Brain microvascular endothelial cell (primary cell): ENCODE data around the gene ARVCF.

Experiments
- DNase-seq: peaks from one replicate; pipeline ENCODE4 v3.0.0-alpha.2; 2020
- H3K27ac ChIP-seq: fragments of 250-450 bp; sonication (Bioruptor Pico); 2 replicates; pipeline ENCODE4 v1.5.1; 2020; ENCODE audit warnings: mild to moderate bottlenecking, moderate library complexity
- H3K27me3 ChIP-seq: fragments of 250-450 bp; sonication (Bioruptor Pico); replicated peaks from 2 replicates; pipeline ENCODE4 v1.5.1; 2020; ENCODE audit warnings: mild to moderate bottlenecking
- H3K36me3 ChIP-seq: fragments of 250-450 bp; sonication (Bioruptor Pico); replicated peaks from 2 replicates; pipeline ENCODE4 v1.5.1; 2020; ENCODE audit warnings: mild to moderate bottlenecking
- H3K4me3 ChIP-seq: 2 replicates; pipeline ENCODE4 v1.5.1; 2011; ENCODE audit warnings: low read depth, mild to moderate bottlenecking, control low read depth, low read length, moderate library complexity
- CTCF ChIP-seq: IDR thresholded peaks from 2 replicates; pipeline ENCODE4 v1.5.1; 2011; ENCODE audit warnings: low read depth, mild to moderate bottlenecking, moderate library complexity, low read length, control low read depth, inconsistent platforms; ENCODE audit errors: missing control alignments
- in situ Hi-C: cut with HindIII; loops from 2 replicates; pipeline ENCODE4 v1.10.0; 2017; ENCODE audit warnings: low sequenced_read_pairs, low pct_ligation_motif_present

ARVCF gene

GRCh38 chr22:20012741-20013331, 3.8 kb downstream of the ARVCF start:
- TF ChIP-seq CTCF: no peak
- in situ Hi-C loops: no loop called here
- peaks cover 14% of the 10 kb centered on the region for H3K27me3 ChIP-seq
- no peak overlapping the region for H3K4me3 ChIP-seq
- DNase-seq: no peak
- no peaks in the 10 kb centered on the region for H3K36me3 ChIP-seq
- H3K27ac ChIP-seq: no peak overlapping the region

GRCh38 chr22:20011993-20012740, 4.5 kb downstream of the ARVCF start:
- no peak for DNase-seq
- no peak overlapping the region for H3K27ac ChIP-seq
- peaks cover 7% of the 10 kb centered on the region for H3K27me3 ChIP-seq
- TF ChIP-seq CTCF: no peak
- no peaks in the 10 kb centered on the region for H3K36me3 ChIP-seq
- in situ Hi-C loops: no loop called here
- H3K4me3 ChIP-seq: no peak overlapping the region

- TF ChIP-seq CTCF: no peak
- no peak for DNase-seq
- in situ Hi-C loops: no loop called here
- Histone ChIP-seq H3K27me3 (peaks cover 7% of the 10 kb centered on the region), H3K27ac (no peak overlapping the region), H3K36me3 (no peaks in the 10 kb centered on the region), H3K4me3 (no peak overlapping the region)
Measured at GRCh38 chr22:20011123-20011992, 5.3 kb downstream of the ARVCF start.

GRCh38 chr22:20010307-20011122, 6.1 kb downstream of the ARVCF start:
- H3K27me3 ChIP-seq: peaks cover 2% of the 10 kb centered on the region
- no peaks in the 10 kb centered on the region for H3K36me3 ChIP-seq
- H3K27ac ChIP-seq: no peak overlapping the region
- DNase-seq: no peak
- H3K4me3 ChIP-seq: no peak overlapping the region
- TF ChIP-seq CTCF: no peak
- in situ Hi-C loops: no loop called here

GRCh38 chr22:20009582-20010306, 6.9 kb downstream of the ARVCF start:
- Histone ChIP-seq H3K4me3 (no peak overlapping the region), H3K36me3 (no peaks in the 10 kb centered on the region), H3K27me3 (no peaks in the 10 kb centered on the region), H3K27ac (no peak overlapping the region)
- no peak for TF ChIP-seq CTCF
- in situ Hi-C loops: no loop called here
- no peak for DNase-seq
